GM12873 (cell line): Measurements from ENCODE around the gene CUBN.

Source experiments
- TF ChIP-seq, protein P1 (sequence below): IDR thresholded peaks from 2 replicates; pipeline ENCODE4 v1.5.1; 2012; ENCODE audit warnings: low read depth, mild to moderate bottlenecking, moderate library complexity, low read length, control low read depth; ENCODE audit not compliant: insufficient read depth; ENCODE audit errors: missing control alignments

CUBN gene

DNA sequence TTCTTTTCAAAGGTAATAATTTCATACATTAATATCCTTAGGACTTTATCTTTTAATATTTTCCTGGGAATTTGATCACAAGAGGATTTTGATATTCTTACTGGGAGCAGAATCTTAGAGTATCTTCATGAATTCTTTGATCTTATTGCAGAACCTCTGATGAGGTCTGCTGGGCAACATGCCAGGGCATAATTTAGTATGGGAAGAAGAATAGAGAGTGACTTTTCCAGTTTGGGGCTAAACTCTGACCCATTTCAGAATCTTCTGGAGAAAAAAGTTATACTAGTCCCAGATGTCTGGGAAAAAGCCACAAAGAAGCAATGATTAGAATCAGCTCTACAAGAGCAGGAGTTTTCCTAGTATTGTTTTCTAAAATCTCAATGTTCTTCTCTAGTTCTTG lies 284.4 kb downstream of the CUBN start:
- TF ChIP-seq, protein P1, sequence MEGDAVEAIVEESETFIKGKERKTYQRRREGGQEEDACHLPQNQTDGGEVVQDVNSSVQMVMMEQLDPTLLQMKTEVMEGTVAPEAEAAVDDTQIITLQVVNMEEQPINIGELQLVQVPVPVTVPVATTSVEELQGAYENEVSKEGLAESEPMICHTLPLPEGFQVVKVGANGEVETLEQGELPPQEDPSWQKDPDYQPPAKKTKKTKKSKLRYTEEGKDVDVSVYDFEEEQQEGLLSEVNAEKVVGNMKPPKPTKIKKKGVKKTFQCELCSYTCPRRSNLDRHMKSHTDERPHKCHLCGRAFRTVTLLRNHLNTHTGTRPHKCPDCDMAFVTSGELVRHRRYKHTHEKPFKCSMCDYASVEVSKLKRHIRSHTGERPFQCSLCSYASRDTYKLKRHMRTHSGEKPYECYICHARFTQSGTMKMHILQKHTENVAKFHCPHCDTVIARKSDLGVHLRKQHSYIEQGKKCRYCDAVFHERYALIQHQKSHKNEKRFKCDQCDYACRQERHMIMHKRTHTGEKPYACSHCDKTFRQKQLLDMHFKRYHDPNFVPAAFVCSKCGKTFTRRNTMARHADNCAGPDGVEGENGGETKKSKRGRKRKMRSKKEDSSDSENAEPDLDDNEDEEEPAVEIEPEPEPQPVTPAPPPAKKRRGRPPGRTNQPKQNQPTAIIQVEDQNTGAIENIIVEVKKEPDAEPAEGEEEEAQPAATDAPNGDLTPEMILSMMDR = no peak

DNA sequence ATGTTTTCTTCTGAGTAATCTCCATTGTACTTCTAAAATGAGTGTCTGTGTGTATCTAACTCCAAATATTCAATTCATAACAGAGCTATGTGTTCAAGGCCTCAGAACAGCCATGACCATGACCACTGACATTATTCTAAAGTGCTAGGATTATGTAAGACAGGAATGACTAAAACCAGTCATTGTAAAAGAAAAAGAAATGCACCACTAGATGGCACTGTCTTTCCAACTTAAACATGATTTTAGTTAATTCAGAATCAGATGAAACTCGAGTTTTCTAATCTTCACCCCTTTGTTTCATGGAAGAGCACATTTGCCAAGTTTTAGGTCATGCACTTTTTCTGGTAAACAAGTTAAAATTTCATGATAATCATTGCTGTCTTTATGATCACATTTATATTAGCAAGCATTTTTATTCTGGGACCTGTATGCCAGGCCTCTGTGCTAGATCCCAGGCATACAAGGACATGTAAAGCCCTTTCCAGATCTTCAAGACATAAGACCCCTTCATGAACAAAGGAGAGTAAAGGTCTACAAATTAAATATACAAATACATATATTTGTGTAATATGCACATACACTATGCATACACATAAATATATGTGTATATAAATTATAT lies 286.2 kb downstream of the CUBN start:
- TF ChIP-seq, protein P1 = peak; percentile 43

DNA sequence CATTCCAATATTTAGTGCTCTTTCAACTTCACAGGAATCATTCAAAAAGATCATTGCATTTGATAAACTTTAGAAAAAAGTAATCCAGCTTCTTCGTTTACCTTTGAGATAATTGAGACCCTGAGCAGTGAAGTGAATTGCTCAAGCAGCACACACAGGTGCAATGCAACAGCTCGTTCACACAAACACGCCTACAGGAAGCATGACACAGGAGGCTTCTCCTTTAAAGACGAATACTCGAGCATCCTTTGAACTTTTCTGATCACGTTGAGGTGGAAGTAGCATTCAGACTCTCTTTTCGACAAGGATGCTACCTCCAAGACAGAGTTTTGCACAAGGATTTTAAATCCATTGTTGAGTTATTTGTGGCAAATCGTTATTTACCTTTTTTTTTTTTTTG lies 294.4 kb downstream of the CUBN start:
- TF ChIP-seq, protein P1 = no peak

DNA sequence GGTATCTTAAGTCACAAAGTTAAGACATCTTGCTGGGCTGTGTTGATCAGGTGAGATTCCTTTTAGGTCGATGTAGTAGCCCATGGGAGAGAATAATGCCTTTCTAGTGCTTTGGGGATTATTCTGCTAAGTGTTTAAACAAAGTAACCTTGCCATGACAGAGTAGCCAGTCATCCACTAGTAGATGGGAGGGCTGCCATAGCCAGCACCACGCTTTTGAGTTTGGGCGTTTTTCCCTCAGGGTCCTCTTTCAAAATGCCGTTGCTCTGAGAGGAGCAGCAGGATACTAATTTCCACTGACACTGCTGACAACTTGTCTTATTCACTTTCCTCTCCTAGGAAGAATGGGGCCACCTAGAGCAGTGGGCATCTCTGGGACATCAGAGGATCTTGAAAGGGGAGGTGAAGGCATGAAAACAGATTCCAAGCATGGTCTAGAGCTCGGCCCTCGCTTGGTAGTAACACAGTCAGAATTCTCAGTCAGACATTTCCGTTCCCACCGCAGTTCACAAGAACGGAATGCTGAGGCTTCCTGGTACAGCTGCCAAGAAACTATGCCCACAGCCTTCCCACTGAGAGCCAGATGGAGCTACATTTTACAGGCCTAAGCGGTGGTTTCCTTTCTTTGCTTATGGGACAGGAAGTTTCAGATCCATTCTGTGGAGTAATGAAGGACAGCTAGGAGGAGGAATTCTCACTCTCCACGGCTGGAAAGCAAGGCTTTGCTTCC lies 297.1 kb downstream of the CUBN start:
- TF ChIP-seq, protein P1 = no peak

DNA sequence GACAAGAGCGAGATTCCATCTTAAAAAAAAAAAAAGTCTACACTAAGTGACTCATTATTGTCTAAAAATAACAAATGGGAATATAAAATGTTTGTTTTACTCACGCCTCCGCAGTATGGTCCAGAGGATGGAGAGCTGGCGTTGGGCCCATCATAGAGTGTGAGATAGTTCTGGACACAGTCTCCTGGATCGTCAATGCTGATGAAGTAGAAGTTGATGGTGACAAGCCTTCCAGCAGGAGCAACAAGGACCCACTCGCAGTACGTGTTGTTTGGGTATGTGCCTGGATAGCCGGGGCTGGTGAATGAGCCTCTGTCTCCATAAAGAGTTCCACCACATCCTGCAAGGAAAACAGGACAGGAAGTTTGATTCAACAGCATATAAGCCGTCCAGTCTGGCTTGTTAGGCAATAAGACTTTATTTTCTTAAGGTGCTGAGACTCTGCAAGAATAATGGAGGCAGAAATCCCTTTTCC lies 300.9 kb downstream of the CUBN start:
- TF ChIP-seq, protein P1 = no peak

DNA sequence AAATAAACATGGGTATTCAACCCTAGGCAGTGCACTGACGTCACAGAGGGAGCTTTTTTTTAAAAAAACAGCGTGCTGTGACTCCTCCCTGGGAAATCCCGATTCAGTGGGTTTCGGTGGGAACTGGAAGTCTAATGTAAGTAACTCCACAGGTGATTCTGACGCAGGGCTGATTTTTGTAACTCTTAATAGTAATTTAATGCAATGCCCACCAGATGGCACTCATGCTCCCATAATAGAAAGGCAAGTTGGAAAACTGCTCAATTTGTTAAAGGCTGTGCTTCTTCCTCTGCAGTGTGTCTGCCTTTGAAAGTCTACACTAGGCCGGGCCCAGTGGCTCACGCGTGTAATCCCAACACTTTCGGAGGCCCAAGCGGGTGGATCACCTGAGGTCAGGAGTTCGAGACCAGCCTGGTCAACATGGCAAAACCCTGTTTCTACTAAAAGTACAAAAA lies 301.5 kb downstream of the CUBN start:
- TF ChIP-seq, protein P1 = peak; percentile 65

DNA sequence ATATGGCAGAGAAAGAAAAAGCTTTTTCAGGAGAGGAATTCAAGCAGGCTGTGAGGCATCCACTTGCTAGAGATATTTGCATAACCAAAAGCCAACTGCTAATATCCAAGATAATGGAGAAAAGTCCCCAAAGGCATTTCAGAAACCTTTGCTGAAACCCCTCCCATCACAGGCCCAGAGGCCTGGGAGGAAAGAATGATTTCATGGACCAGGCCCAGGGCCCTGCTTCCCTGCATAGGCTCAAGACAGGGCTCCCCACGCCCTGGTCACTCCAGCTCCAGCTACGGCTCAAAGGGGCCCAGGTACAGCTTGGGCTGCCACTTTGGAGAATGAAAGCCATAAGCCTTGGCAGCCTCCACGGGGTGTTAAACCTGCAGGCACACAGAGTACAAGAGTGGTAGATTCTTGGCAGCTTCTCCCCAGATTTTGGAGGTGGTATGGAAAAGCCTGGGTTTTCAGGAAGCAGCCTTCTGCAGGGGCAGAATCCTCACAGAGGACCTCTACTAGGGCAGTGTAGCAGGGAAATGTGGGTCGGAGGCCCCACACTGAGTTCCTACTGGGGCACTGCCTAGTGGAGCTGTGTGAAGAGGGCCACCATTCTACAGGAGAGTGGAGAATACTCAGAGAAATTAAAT lies 306.8 kb downstream of the CUBN start:
- TF ChIP-seq, protein P1 = no peak
